HG03060 (cell line): Measurements from ENCODE around the gene CDC42EP3.

Experiments
- ATAC-seq: cut with Tn5 transposase; IDR thresholded peaks from one replicate; pipeline ENCODE4 v1.9.1; 2021; ENCODE audit warnings: low read depth, moderate number of reproducible peaks; ENCODE audit not compliant: unreplicated experiment

CDC42EP3 gene

GRCh38 chr2:37671009-37671815, at the start of gene CDC42EP3:
CDC42EP3 (minus strand) TSS chr2:37671642; CDS start chr2:37646587, 25,055 bp downstream.
- ATAC-seq, result no peak

- ATAC-seq, result no peak
These were observed 49.7 kb upstream of the CDC42EP3 start for GRCh38 chr2:37721201-37721560.

GRCh38 chr2:37720533-37721200, 49.2 kb upstream of the CDC42EP3 start:
- ATAC-seq, result no peak

GRCh38 chr2:37718515-37719161, 47.2 kb upstream of the CDC42EP3 start:
- ATAC-seq, result no peak

GRCh38 chr2:37713258-37713700, 41.8 kb upstream of the CDC42EP3 start:
- no peak for ATAC-seq

- ATAC-seq, result no peak
These were observed 40.4 kb upstream of the CDC42EP3 start for GRCh38 chr2:37711831-37712230.

GRCh38 chr2:37711308-37711731, 39.9 kb upstream of the CDC42EP3 start:
- no peak for ATAC-seq

- no peak for ATAC-seq
These were observed 37.7 kb upstream of the CDC42EP3 start for GRCh38 chr2:37709111-37709510.

- ATAC-seq, result no peak
These were observed 36.7 kb upstream of the CDC42EP3 start for GRCh38 chr2:37708146-37708545.

- no peak for ATAC-seq
These were observed 36.0 kb upstream of the CDC42EP3 start for GRCh38 chr2:37707393-37707792.

- no peak for ATAC-seq
These were observed 35.1 kb upstream of the CDC42EP3 start for GRCh38 chr2:37706334-37707183.

- no peak for ATAC-seq
These were observed 33.7 kb upstream of the CDC42EP3 start for GRCh38 chr2:37705191-37705590.

GRCh38 chr2:37698931-37699481, 27.6 kb upstream of the CDC42EP3 start:
- ATAC-seq, result no peak

GRCh38 chr2:37695336-37695735, 23.9 kb upstream of the CDC42EP3 start:
- ATAC-seq, result no peak

GRCh38 chr2:37692711-37693110, 21.3 kb upstream of the CDC42EP3 start:
- ATAC-seq, result no peak

GRCh38 chr2:37689751-37690150, 18.3 kb upstream of the CDC42EP3 start:
- ATAC-seq, result no peak

GRCh38 chr2:37688771-37689468, 17.5 kb upstream of the CDC42EP3 start:
- ATAC-seq, result no peak

- no peak for ATAC-seq
These were observed 15.5 kb upstream of the CDC42EP3 start for GRCh38 chr2:37686792-37687526.

GRCh38 chr2:37684809-37685208, 13.4 kb upstream of the CDC42EP3 start:
- no peak for ATAC-seq
